ENCODE data around the gene LDHA. TPM values are rescaled to one million over a fixed set of nuclear protein-coding genes. Genes with fewer than 3 reads are reported as not detected.

The LDHA gene
- total RNA-seq, 2 donors from 2014 or later: 187 to 316 TPM

DNA sequence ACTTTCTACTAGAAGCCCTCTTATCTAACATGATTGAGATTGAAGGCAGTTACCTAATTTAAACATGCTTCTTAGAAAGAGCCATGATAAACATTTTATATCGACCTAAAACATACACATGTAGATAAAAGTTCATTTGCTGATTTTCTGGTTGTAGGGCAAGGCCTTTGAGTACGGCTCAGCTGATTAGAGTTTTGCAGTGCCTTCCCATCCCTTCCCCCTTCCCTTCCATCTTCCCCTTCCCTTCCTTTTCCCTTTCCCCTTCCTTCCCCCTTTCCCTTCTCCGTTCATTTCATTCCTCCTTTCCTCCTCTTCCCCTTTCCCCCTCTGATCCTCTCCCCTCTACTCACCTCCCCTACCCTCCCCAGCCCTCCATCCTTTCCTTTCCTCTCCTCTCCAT is 22.1 kb downstream of the LDHA start:
- TF ChIP-seq, protein P1, sequence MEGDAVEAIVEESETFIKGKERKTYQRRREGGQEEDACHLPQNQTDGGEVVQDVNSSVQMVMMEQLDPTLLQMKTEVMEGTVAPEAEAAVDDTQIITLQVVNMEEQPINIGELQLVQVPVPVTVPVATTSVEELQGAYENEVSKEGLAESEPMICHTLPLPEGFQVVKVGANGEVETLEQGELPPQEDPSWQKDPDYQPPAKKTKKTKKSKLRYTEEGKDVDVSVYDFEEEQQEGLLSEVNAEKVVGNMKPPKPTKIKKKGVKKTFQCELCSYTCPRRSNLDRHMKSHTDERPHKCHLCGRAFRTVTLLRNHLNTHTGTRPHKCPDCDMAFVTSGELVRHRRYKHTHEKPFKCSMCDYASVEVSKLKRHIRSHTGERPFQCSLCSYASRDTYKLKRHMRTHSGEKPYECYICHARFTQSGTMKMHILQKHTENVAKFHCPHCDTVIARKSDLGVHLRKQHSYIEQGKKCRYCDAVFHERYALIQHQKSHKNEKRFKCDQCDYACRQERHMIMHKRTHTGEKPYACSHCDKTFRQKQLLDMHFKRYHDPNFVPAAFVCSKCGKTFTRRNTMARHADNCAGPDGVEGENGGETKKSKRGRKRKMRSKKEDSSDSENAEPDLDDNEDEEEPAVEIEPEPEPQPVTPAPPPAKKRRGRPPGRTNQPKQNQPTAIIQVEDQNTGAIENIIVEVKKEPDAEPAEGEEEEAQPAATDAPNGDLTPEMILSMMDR (IDR thresholded peaks at IDR 0.05): no peak
- H3K4me3 ChIP-seq: no peak overlapping the region
- no peaks in the 10 kb centered on the region for H3K36me3 ChIP-seq
- DNase-seq (ENCODE audit: low spot score): no peak
- H3K4me1 ChIP-seq: no peaks in the 10 kb centered on the region
- H3K9me3 ChIP-seq: no peaks in the 10 kb centered on the region
- H3K27ac ChIP-seq: no peak overlapping the region
- H3K27me3 ChIP-seq: no peaks in the 10 kb centered on the region

DNA sequence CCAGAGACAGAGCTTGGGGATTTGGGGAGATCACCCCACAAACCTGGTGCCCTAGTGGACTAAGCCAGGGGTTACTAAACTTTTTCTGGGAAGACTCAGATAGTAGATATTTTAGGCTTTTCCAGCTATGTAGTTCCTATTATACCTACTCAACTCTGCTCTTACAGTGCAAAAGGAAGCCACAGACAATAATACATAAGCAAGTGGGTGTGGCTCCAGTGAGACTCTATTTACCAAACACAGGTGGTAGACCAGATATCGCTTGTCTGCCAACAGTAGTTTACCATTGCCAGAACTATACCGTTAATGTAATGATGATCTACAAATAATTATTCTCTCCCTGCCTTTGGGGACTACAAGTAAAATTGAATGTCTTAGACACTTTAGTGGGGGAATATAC is 24.7 kb downstream of the LDHA start:
- Histone ChIP-seq H3K27me3 (no peaks in the 10 kb centered on the region), H3K36me3 (no peaks in the 10 kb centered on the region), H3K4me1 (no peaks in the 10 kb centered on the region), H3K4me3 (no peak overlapping the region), H3K9me3 (no peaks in the 10 kb centered on the region), H3K27ac (no peak overlapping the region)
- DNase-seq (ENCODE audit: low spot score): no peak
- TF ChIP-seq, protein P1 (IDR thresholded peaks at IDR 0.05): no peak

DNA sequence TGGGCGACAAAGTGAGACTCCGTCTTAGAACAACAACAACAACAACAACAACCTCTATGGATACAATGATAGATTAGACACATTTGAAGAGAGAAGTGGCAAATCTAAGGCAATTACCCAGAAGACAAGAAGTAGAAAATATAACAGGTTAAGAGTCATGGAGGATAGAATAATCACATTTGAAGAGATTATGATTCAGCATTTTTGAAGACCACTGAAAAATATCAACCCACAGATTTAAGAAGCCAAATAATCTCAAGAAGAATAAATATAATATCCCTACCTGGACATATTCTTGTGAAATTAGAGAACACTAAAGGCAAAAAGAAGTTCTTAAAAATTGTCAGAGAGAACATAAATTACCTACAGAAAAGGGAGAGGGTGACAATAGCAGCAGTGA is 25.7 kb downstream of the LDHA start:
- no peak for DNase-seq (ENCODE audit: low spot score)
- TF ChIP-seq, protein P1 (IDR thresholded peaks at IDR 0.05): no peak
- Histone ChIP-seq H3K27ac (no peak overlapping the region), H3K9me3 (no peaks in the 10 kb centered on the region), H3K36me3 (no peaks in the 10 kb centered on the region), H3K27me3 (no peaks in the 10 kb centered on the region), H3K4me1 (no peaks in the 10 kb centered on the region), H3K4me3 (no peak overlapping the region)

DNA sequence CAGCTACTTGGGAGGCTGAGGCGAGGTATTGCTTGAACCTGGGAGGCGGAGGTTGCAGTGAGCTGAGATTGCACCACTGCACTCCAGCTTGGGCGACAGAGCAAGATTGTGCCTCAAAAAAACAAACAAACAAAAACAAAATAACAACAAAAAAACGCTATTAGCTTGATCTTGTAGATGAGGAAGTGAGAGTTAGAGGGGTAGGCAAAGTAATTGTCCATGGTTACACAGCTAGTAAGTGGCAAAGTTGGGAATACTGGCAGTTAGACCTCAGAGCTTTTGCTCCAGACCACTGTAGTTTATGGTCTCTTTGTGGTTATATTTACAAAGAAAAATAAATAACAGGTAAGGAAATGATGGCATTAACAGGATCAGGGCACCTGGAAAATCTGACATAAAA is 32.9 kb downstream of the LDHA start:
- TF ChIP-seq, protein P1 (IDR thresholded peaks at IDR 0.05): no peak
- Histone ChIP-seq H3K27me3 (no peaks in the 10 kb centered on the region), H3K27ac (no peak overlapping the region), H3K9me3 (no peaks in the 10 kb centered on the region), H3K36me3 (no peaks in the 10 kb centered on the region), H3K4me1 (no peaks in the 10 kb centered on the region), H3K4me3 (no peak overlapping the region)
- DNase-seq (ENCODE audit: low spot score): no peak

DNA sequence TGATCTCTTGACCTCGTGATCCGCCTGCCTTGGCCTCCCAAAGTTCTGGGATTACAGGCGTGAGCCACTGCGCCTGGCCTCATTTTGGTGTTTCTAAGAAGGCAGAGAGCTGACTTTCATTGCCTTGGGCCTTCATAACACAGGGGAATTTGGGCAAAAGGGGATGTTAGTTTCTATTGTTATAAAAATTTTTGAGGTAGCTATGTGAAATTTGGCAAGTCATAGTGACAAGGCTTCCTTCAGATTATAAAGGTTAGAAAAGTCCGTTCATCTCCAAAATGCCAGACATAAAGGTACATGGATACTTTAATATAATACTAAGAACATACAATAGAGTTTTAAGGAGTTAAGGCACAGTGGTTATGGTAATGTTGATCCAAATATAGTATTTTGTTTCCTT is 35.0 kb downstream of the LDHA start:
- Histone ChIP-seq H3K27ac (no peak overlapping the region), H3K4me1 (no peaks in the 10 kb centered on the region), H3K4me3 (no peak overlapping the region), H3K27me3 (no peaks in the 10 kb centered on the region), H3K9me3 (no peaks in the 10 kb centered on the region), H3K36me3 (no peaks in the 10 kb centered on the region)
- TF ChIP-seq, protein P1 (IDR thresholded peaks at IDR 0.05): no peak
- DNase-seq (ENCODE audit: low spot score): no peak

DNA sequence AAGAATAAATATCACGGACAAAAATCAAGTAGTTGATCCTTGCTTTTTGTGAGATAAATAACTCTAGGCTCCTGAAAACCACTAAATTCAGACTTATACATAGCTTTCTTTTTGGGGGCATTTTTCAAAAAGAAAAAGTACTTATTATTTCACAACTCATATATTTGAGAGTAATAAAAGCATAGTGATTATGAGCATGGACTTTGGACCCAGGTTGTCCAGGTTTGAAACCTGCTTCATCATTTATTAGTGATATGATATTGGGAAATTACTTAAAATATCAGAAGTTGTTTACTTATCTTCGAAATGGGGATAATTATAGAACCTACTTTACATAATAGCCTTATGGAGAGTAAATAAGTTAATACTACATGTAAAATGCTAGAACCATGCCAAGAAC is 44.3 kb downstream of the LDHA start:
- TF ChIP-seq, protein P1 (IDR thresholded peaks at IDR 0.05): no peak
- Histone ChIP-seq H3K27me3 (no peaks in the 10 kb centered on the region), H3K9me3 (no peaks in the 10 kb centered on the region), H3K36me3 (no peaks in the 10 kb centered on the region), H3K4me3 (no peak overlapping the region), H3K27ac (no peak overlapping the region), H3K4me1 (no peaks in the 10 kb centered on the region)
- DNase-seq (ENCODE audit: low spot score): no peak
